IMR-90 (cell line): ENCODE results near the gene SEPSECS. TPM values are rescaled to one million over a fixed set of nuclear protein-coding genes. Genes with fewer than 3 reads are reported as not detected.
A peak's percentile ranks its signal among the peaks of the same experiment; 100 is the strongest.

Experiments
- ATAC-seq: fragments of 200-7000 bp; cut with Tn5 transposase; 2 replicates; pipeline ENCODE4 v1.9.1; 2020; ENCODE audit warnings: low read depth, mild to moderate bottlenecking, moderate library complexity
- BruUV-seq: library from RNA; stranded (reverse); fragments of 400-500 nt; replicated peaks from 2 replicates; lab custom pipeline; 2021; lab: Mats Ljungman, UMichigan
- CTCF ChIA-PET: fragments of 300-600 bp; formaldehyde crosslinking; extraction: SDS; loops from one replicate; lab custom pipeline; 2021; ENCODE audit warnings: antibody characterized with exemption; lab: Yijun Ruan, JAX
- POLR2A ChIA-PET: fragments of 300-600 bp; sonication (Branson Sonifier 250); formaldehyde crosslinking; loops from one replicate; lab custom pipeline; 2022; ENCODE audit warnings: antibody characterized with exemption; ENCODE audit not compliant: unreplicated experiment; lab: Charles Lee
- DNase-seq: peaks from one replicate; pipeline ENCODE4 v3.0.0; 2013
- H2AFZ ChIP-seq: replicated peaks from 2 replicates; pipeline ENCODE3; 2013; ENCODE audit warnings: low read length, mild to moderate bottlenecking; ENCODE audit not compliant: poor library complexity
- H2AK5ac ChIP-seq: 2 replicates; pipeline ENCODE4 v1.6.1; 2013; ENCODE audit warnings: low read depth, low read length, inconsistent platforms
- H2AK9ac ChIP-seq: replicated peaks from 2 replicates; pipeline ENCODE3; 2013; ENCODE audit warnings: mild to moderate bottlenecking, low read depth, low read length, moderate library complexity; ENCODE audit not compliant: poor library complexity
- H2BK120ac ChIP-seq: 2 replicates; pipeline ENCODE4 v1.6.1; 2013; ENCODE audit warnings: low read depth, low read length, inconsistent platforms
- H2BK15ac ChIP-seq: 3 replicates; pipeline ENCODE4 v1.6.1; 2013; ENCODE audit warnings: low read depth, low read length, inconsistent platforms
- H2BK20ac ChIP-seq: 2 replicates; pipeline ENCODE4 v1.6.1; 2013; ENCODE audit warnings: low read depth, mild to moderate bottlenecking, inconsistent platforms, low read length, moderate library complexity
- H2BK5ac ChIP-seq: 2 replicates; pipeline ENCODE4 v1.6.1; 2013; ENCODE audit warnings: mild to moderate bottlenecking, low read depth, low read length, inconsistent platforms; ENCODE audit not compliant: poor library complexity, severe bottlenecking
- H3K14ac ChIP-seq: replicated peaks from 2 replicates; pipeline ENCODE4 v1.6.1; 2013; ENCODE audit warnings: low read depth, low read length, inconsistent platforms
- H3K18ac ChIP-seq: 2 replicates; pipeline ENCODE4 v1.6.1; 2013; ENCODE audit warnings: low read depth, low read length, control low read depth
- H3K23ac ChIP-seq: 2 replicates; pipeline ENCODE4 v1.6.1; 2013; ENCODE audit warnings: low read depth, low read length, inconsistent platforms
- H3K27ac ChIP-seq: 2 replicates; pipeline ENCODE4 v1.5.1; 2013; ENCODE audit warnings: mild to moderate bottlenecking, control low read depth, low read length; ENCODE audit not compliant: insufficient read depth
- H3K27me3 ChIP-seq: 2 replicates; pipeline ENCODE4 v1.6.1; 2013; ENCODE audit warnings: low read length; ENCODE audit not compliant: control insufficient read depth, insufficient read depth
- H3K36me3 ChIP-seq: 2 replicates; pipeline ENCODE4 v1.6.1; 2013; ENCODE audit warnings: low read length, mixed read lengths; ENCODE audit not compliant: control insufficient read depth, insufficient read depth
- H3K4ac ChIP-seq: 2 replicates; pipeline ENCODE4 v1.6.1; 2013; ENCODE audit warnings: low read depth, low read length, inconsistent platforms
- H3K4me1 ChIP-seq: 2 replicates; pipeline ENCODE4 v1.6.1; 2013; ENCODE audit warnings: low read length, mixed read lengths; ENCODE audit not compliant: control insufficient read depth, insufficient read depth
- H3K4me2 ChIP-seq: 2 replicates; pipeline ENCODE4 v1.6.1; 2013; ENCODE audit warnings: low read depth, mild to moderate bottlenecking, control low read depth, low read length, moderate library complexity
- H3K4me3 ChIP-seq: 2 replicates; pipeline ENCODE4 v1.5.1; 2013; ENCODE audit warnings: low read depth, mild to moderate bottlenecking, control low read depth, low read length, moderate library complexity; ENCODE audit not compliant: insufficient read depth
- H3K56ac ChIP-seq: 2 replicates; pipeline ENCODE4 v1.6.1; 2013; ENCODE audit warnings: low read length, inconsistent platforms; ENCODE audit not compliant: insufficient read depth; ENCODE audit errors: extremely low read depth
- H3K79me1 ChIP-seq, 2 experiments: 2 replicates each; pipeline ENCODE4 v1.6.1; 2013; ENCODE audit warnings: low read length in 2 of 2, inconsistent platforms in 1 of 2, low read depth in 1 of 2
- H3K9ac ChIP-seq: 2 replicates; pipeline ENCODE4 v1.6.1; 2013; ENCODE audit warnings: low read depth, low read length, control low read depth
- H3K9me1 ChIP-seq: 2 replicates; pipeline ENCODE4 v1.6.1; 2013; ENCODE audit warnings: low read length, inconsistent platforms; ENCODE audit not compliant: insufficient read depth
- H3K9me3 ChIP-seq: 2 replicates; pipeline ENCODE4 v1.6.1; 2013; ENCODE audit warnings: low read length; ENCODE audit not compliant: control insufficient read depth, insufficient read depth
- H4K20me1 ChIP-seq: 2 replicates; pipeline ENCODE4 v1.6.1; 2013; ENCODE audit warnings: low read length, inconsistent platforms; ENCODE audit not compliant: insufficient read depth
- H4K5ac ChIP-seq: 2 replicates; pipeline ENCODE4 v1.6.1; 2013; ENCODE audit warnings: mild to moderate bottlenecking, low read depth, low read length, control low read depth
- H4K8ac ChIP-seq, 2 experiments: 2 replicates each; pipeline ENCODE4 v1.6.1; 2013; ENCODE audit warnings: low read depth in 2 of 2, low read length in 2 of 2, control low read depth in 1 of 2, inconsistent platforms in 1 of 2
- H4K91ac ChIP-seq: 2 replicates; pipeline ENCODE4 v1.6.1; 2013; ENCODE audit warnings: low read depth, low read length, inconsistent platforms; ENCODE audit not compliant: insufficient read depth
- CEBPB ChIP-seq: IDR thresholded peaks from 2 replicates; pipeline ENCODE4 v1.6.1; 2012; ENCODE audit warnings: low read depth, low read length, improper control_type of control experiment
- CHD1 ChIP-seq: IDR thresholded peaks from 2 replicates; pipeline ENCODE4 v1.6.1; 2012; ENCODE audit warnings: low read depth, low read length, improper control_type of control experiment
- MAFK ChIP-seq: IDR thresholded peaks from 2 replicates; pipeline ENCODE4 v1.6.1; 2012; ENCODE audit warnings: low read depth, low read length, improper control_type of control experiment
- MXI1 ChIP-seq: IDR thresholded peaks from 2 replicates; pipeline ENCODE4 v1.6.1; 2012; ENCODE audit warnings: low read depth, mild to moderate bottlenecking, low read length, moderate library complexity, borderline replicate concordance
- NFE2L2 ChIP-seq: fragments of 150-350 bp; IDR thresholded peaks from 2 replicates; pipeline ENCODE4 v1.6.1; 2016; ENCODE audit warnings: low read depth, mild to moderate bottlenecking, low read length
- RFX5 ChIP-seq: IDR thresholded peaks from 2 replicates; pipeline ENCODE4 v1.8.0; 2012; ENCODE audit warnings: low read depth, mild to moderate bottlenecking, low read length, moderate library complexity
- WGBS, 2 experiments: methylation state at CpG; one replicate each; pipeline versions ENCODE4 v1.1.5 to v1.1.7; 2013; ENCODE audit warnings: missing lambda C conversion rate in 2 of 2; ENCODE audit not compliant: insufficient read length in 1 of 2; ENCODE audit errors: extremely low coverage in 2 of 2; 5-methylcytosine and 5-hydroxymethylcytosine counted together
- dilution Hi-C: fragments of 300-500 bp; cut with HindIII; formaldehyde crosslinking; loops from one replicate; pipeline ENCODE4 v1.14.3; 2018; ENCODE audit warnings: low sequenced_read_pairs; ENCODE audit not compliant: unreplicated experiment
- in situ Hi-C: fragments of 300-500 bp; cut with MboI; formaldehyde crosslinking; loops from 3 replicates; pipeline ENCODE4 v1.14.3; 2019; ENCODE audit warnings: low sequenced_read_pairs, inconsistent platforms, mixed read lengths
- intact Hi-C: fragments of 100-400 bp; cut with micrococcal nuclease; formaldehyde crosslinking; loops from 2 replicates; pipeline ENCODE4 v1.10.0; 2022
- polyA plus RNA-seq, 3 experiments: library from polyadenylated mRNA; depleted of rRNA; stranded (reverse); fragments of >200 nt; gene quantifications; 2 replicates each; pipeline ENCODE4 v1.2.3, GENCODE V29; 2012; ENCODE audit warnings: low replicate concordance in 1 of 3
- total RNA-seq: library from RNA; depleted of rRNA; stranded (reverse); fragments of >200 nt; gene quantifications from 2 replicates; pipeline ENCODE4 v1.2.3, GENCODE V29; 2012

Gene SEPSECS
- total and polyA plus RNA-seq, 2 of the 4 experiments (the other 2 are of a cell fraction): 1.7 to 5.0 TPM

DNA sequence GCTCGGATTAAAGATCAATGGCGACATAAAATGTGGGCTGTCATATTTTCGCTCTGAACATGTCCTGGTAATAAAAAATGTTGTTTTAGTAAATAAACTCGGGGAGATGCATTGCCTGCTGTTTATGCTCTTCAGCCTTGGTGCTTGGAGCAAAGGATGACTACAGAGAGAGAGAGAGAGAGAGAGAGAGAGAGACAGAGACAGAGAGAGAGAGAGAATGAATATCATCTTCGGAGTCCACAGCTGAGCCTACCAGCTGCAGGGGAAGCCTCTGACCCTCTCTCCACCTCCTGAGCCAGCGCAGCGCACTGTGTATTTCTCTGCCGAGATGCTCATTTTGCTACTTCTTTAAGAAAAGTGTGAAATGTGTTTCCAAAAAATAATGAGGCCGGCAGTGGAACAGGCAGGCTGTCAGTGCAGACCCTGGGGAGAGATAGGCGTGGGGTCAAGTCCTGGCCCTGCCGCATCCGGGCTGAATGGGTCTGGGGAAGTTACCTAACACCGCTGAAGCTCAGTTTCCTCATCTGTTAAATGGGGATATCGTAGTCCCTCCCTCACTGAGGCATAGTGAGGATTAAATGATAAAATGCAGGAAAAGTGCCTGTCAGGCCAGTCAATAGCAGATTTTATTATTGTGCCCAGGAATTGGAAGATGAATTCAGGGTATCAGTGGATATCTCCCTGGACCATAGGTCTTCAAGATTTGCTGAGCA is 71.0 kb downstream of the SEPSECS start:
- Histone ChIP-seq H4K8ac (no peak overlapping the region), H2BK20ac (no peak overlapping the region), H3K4me2 (peak overlapping the region; percentile 46), H3K4ac (no peak overlapping the region), H2AK9ac (no peak overlapping the region), H4K20me1 (peaks cover 3% of the 10 kb centered on the region; the same call in 1 of the 2 replicates), H3K23ac (no peak overlapping the region), H3K36me3 (no peaks in the 10 kb centered on the region), H4K91ac (no peak overlapping the region), H3K27ac (no peak overlapping the region), H3K14ac (no peak overlapping the region), H3K9me1 (no peaks in the 10 kb centered on the region), H3K27me3 (peaks cover 45% of the 10 kb centered on the region), H2BK5ac (no peak overlapping the region), H3K4me1 (peaks cover 6% of the 10 kb centered on the region; the same call in 1 of the 2 replicates), H2BK15ac (no peak overlapping the region), H2BK120ac (no peak overlapping the region), H3K56ac (no peak overlapping the region), H3K4me3 (no peak overlapping the region), H3K9ac (no peak overlapping the region), H2AK5ac (no peak overlapping the region), H3K79me1 (no peaks in the 10 kb centered on the region), H3K18ac (no peak overlapping the region), H4K5ac (no peak overlapping the region), H3K9me3 (peaks cover 4% of the 10 kb centered on the region), H2AFZ (no peak overlapping the region)
- in situ Hi-C loops: no loop called here
- dilution Hi-C loops: no loop called here
- no peak for DNase-seq
- no TSS peak for BruUV-seq
- POLR2A ChIA-PET: no interaction called here
- intact Hi-C loops: no loop called here
- 49% methylated on average over 6 of the region's 14 CpGs; no CpG with 5 or more reads in 1 of the 2 experiments for WGBS, 2 experiments
- CTCF ChIA-PET: no interaction called here
- ATAC-seq: no peak
- no peak for TF ChIP-seq RFX5
- TF ChIP-seq MAFK: no peak
- no peak for TF ChIP-seq CHD1
- TF ChIP-seq CEBPB: no peak
- TF ChIP-seq NFE2L2: no peak
- TF ChIP-seq MXI1: no peak
